ENCODE measurements around the gene ATF1.
"Not testable (repeated sequence)": the region's sequence is repeated elsewhere in the genome, so short reads cannot be mapped to it uniquely, and the experiment has no call there.

Gene ATF1

GRCh38 chr12:50845021-50845647 lies 81.2 kb downstream of the ATF1 start:
- TF ChIP-seq CTCF (IDR thresholded peaks at IDR 0.05; ENCODE audit: low read depth, low read length): no peak
- DNase-seq (ENCODE audit: extremely low read depth, low read depth): no peak

GRCh38 chr12:50848963-50849362 lies 85.1 kb downstream of the ATF1 start:
- DNase-seq (ENCODE audit: extremely low read depth, low read depth): no peak
- no peak for TF ChIP-seq CTCF (IDR thresholded peaks at IDR 0.05; ENCODE audit: low read depth, low read length)

- DNase-seq (ENCODE audit: extremely low read depth, low read depth): not testable (repeated sequence)
These were observed 91.3 kb downstream of the ATF1 start for GRCh38 chr12:50855218-50855617.

GRCh38 chr12:50855679-50856078 lies 91.8 kb downstream of the ATF1 start:
- DNase-seq (ENCODE audit: extremely low read depth, low read depth): not testable (repeated sequence)

GRCh38 chr12:50859621-50860310 lies 95.9 kb downstream of the ATF1 start:
- TF ChIP-seq CTCF (IDR thresholded peaks at IDR 0.05; ENCODE audit: low read depth, low read length): no peak
- DNase-seq (ENCODE audit: extremely low read depth, low read depth): no peak

- no peak for TF ChIP-seq CTCF (IDR thresholded peaks at IDR 0.05; ENCODE audit: low read depth, low read length)
- peak; percentile 4 for DNase-seq (ENCODE audit: extremely low read depth, low read depth)
These were observed 98.4 kb downstream of the ATF1 start for GRCh38 chr12:50862316-50862715.

- DNase-seq (ENCODE audit: extremely low read depth, low read depth): no peak
- TF ChIP-seq CTCF (IDR thresholded peaks at IDR 0.05; ENCODE audit: low read depth, low read length): no peak
These were observed 101.4 kb downstream of the ATF1 start for GRCh38 chr12:50865266-50865665.

- DNase-seq (ENCODE audit: extremely low read depth, low read depth): not testable (repeated sequence)
These were observed 105.0 kb downstream of the ATF1 start for GRCh38 chr12:50868881-50869280.

Data from AG09319 (cell line).